Heart left ventricle (tissue), 16 donors: Measurements from ENCODE around the gene SYNE2. TPM values are rescaled to one million over a fixed set of nuclear protein-coding genes. Genes with fewer than 3 reads are reported as not detected.

Source experiments
- ATAC-seq, 4 donors: fragments of 200-7000 bp; cut with Tn5 transposase; one replicate each; pipeline ENCODE4 v1.9.1; 2020 to 2022; ENCODE audit warnings: moderate library complexity in 4 of 4, mild to moderate bottlenecking in 3 of 4, moderate number of reproducible peaks in 1 of 4
- DNase-seq, 5 donors: peaks; one replicate each; pipeline ENCODE4 v3.0.0-alpha.2; 2020
- H3K27ac ChIP-seq, 12 donors: fragments of 200-600 bp; sonication (generic) in 4 of 12; one replicate each; pipeline versions ENCODE4 v1.5.0 to v1.8.0; 2016 to 2022; ENCODE audit warnings: mild to moderate bottlenecking in 2 of 12
- H3K27me3 ChIP-seq, 9 donors: fragments of 200-600 bp; sonication (generic) in 2 of 9; one replicate each; pipeline versions ENCODE4 v1.5.1 to v1.8.0; 2016 to 2022; ENCODE audit warnings: mild to moderate bottlenecking in 3 of 9
- H3K36me3 ChIP-seq, 9 donors: fragments of 200-600 bp; sonication (generic) in 2 of 9; one replicate each; pipeline versions ENCODE4 v1.5.0 to v1.8.0; 2018 to 2022; ENCODE audit warnings: mild to moderate bottlenecking in 2 of 9
- H3K4me1 ChIP-seq, 12 donors: fragments of 200-600 bp; sonication (generic) in 4 of 12; one replicate each; pipeline versions ENCODE4 v1.5.0 to v1.8.0; 2016 to 2022; ENCODE audit warnings: mild to moderate bottlenecking in 3 of 12
- H3K4me3 ChIP-seq, 12 donors: fragments of 200-600 bp; sonication (generic) in 4 of 12; one replicate each; pipeline versions ENCODE4 v1.5.0 to v1.8.0; 2017 to 2022; ENCODE audit warnings: mild to moderate bottlenecking in 9 of 12, moderate library complexity in 4 of 12
- H3K9me3 ChIP-seq, 12 donors: fragments of 200-600 bp; sonication (generic) in 4 of 12; one replicate each; pipeline versions ENCODE4 v1.5.0 to v1.8.0; 2016 to 2022; ENCODE audit warnings: mild to moderate bottlenecking in 1 of 12
- POLR2A ChIP-seq, 2 donors: fragments of 450-650 bp; IDR thresholded peaks; one replicate each; pipeline ENCODE4 v1.6.1; 2017; ENCODE audit warnings: antibody characterized with exemption in 2 of 2, mild to moderate bottlenecking in 2 of 2, moderate library complexity in 2 of 2
- WGBS, 4 donors: extraction: QIAGEN DNeasy Blood & Tissue Kit in 2 of 4; methylation state at CpG; one replicate each; pipeline versions ENCODE4 v1.1.5 to v1.1.7; 2013 to 2018; 5-methylcytosine and 5-hydroxymethylcytosine counted together
- intact Hi-C, 10 donors: fragments of 100-400 bp; cut with DNase I; formaldehyde crosslinking; loops; one replicate each; pipeline versions ENCODE4 v1.11.1 to v1.14.2; 2022
- polyA plus RNA-seq, 2 donors: library from polyadenylated mRNA; stranded (reverse); fragments of 200-250 nt; gene quantifications; one replicate each; pipeline ENCODE4 v1.2.3, GENCODE V29; 2013
- total RNA-seq, 9 donors: library from RNA; depleted of rRNA in 2 of 9; stranded (reverse); fragments of >200 nt in 2 of 9; fragmentation: NEBNext Ultra II Directional in 3 of 9; extraction: Animal tissue kit (Norgen Biotek cat#: 25700) in 3 of 9; gene quantifications; one replicate each; pipeline versions ENCODE4 v1.1.0 to v1.2.4, GENCODE V29; 2016 to 2023
- TF ChIP-seq, protein P1 (sequence below), 12 donors: fragments of 200-600 bp; sonication (generic) in 4 of 12; IDR thresholded peaks; one replicate each; pipeline versions ENCODE4 v1.5.0 to v1.8.0; 2018 to 2022; ENCODE audit warnings: antibody characterized with exemption in 12 of 12, mild to moderate bottlenecking in 5 of 12
- donor health status: ischemic (EF 13 %, LVEDD 7.1; RV severe dilation, severe dysfunction).
- donor health status: healthy with polysubstance abuse.
- donor health status: DM: no; HTN: yes; CAD: no.
- donor health status: DM: no; HTN: no; CAD: no.
- donor health status: ischemic (EF 25% LVEDD 6.9; RV normal size, moderate dysfunction).
- donor health status: ischemic (EF 25% LVEDD 5.7; RV mildly dilated, moderate dysfunction).
- donor health status: healthy.
- donor health status: DM: yes; HTN: yes; CAD: no.
- donor health status: ischemic (EF 35%, LVEDD 5.7; RV mildly dilated, moderate dysfunction).
- donor health status: nonischemic (EF 11% LVEDD 7.7; RV severe dilation, severe dysfunction).
- donor health status: DM: yes; HTN: yes; CAD: no.
- donor health status: PGD.
- donor health status: ischemic (EF 29% LVEDD 5.4; RV normal size, mild dysfunction).
- donor health status: nonischemic (EF 23%, LVEDD 6.1; RV moderate dilation, normal function).

Gene SYNE2
- total and polyA plus RNA-seq, 11 donors: 58.2 to 255 (median 111) TPM

GRCh38 chr14:63852271-63852816, 460 bp upstream of the SYNE2 start:
- Histone ChIP-seq H3K4me1 (peaks cover 0 to 44% (median 34%) of the 10 kb centered on the region in 12 donors), H3K4me3 (peak overlapping the region; percentile 59 to 98 (median 80)), H3K27ac (peak overlapping the region; percentile 88 to 97 (median 92)), H3K9me3 (no peaks in the 10 kb centered on the region), H3K27me3 (peaks cover 0 to 20% (median 0%) of the 10 kb centered on the region in 9 donors), H3K36me3 (no peaks in the 10 kb centered on the region)
- TF ChIP-seq, protein P1, sequence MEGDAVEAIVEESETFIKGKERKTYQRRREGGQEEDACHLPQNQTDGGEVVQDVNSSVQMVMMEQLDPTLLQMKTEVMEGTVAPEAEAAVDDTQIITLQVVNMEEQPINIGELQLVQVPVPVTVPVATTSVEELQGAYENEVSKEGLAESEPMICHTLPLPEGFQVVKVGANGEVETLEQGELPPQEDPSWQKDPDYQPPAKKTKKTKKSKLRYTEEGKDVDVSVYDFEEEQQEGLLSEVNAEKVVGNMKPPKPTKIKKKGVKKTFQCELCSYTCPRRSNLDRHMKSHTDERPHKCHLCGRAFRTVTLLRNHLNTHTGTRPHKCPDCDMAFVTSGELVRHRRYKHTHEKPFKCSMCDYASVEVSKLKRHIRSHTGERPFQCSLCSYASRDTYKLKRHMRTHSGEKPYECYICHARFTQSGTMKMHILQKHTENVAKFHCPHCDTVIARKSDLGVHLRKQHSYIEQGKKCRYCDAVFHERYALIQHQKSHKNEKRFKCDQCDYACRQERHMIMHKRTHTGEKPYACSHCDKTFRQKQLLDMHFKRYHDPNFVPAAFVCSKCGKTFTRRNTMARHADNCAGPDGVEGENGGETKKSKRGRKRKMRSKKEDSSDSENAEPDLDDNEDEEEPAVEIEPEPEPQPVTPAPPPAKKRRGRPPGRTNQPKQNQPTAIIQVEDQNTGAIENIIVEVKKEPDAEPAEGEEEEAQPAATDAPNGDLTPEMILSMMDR (IDR thresholded peaks at IDR 0.05): no peak
- no peak for TF ChIP-seq POLR2A (IDR thresholded peaks at IDR 0.05)
- 15 to 31% (median 23%) methylated on average over 14 to 18 of the region's 18 CpGs for WGBS, 4 donors
- no peak for DNase-seq
- no peak for ATAC-seq
- intact Hi-C loops: loop anchor here in 9 of 10 donors (1.0 to 10.0 kb wide), 8 partner anchors 22 to 140 kb away; no protein-coding TSS in a partner anchor

DNA sequence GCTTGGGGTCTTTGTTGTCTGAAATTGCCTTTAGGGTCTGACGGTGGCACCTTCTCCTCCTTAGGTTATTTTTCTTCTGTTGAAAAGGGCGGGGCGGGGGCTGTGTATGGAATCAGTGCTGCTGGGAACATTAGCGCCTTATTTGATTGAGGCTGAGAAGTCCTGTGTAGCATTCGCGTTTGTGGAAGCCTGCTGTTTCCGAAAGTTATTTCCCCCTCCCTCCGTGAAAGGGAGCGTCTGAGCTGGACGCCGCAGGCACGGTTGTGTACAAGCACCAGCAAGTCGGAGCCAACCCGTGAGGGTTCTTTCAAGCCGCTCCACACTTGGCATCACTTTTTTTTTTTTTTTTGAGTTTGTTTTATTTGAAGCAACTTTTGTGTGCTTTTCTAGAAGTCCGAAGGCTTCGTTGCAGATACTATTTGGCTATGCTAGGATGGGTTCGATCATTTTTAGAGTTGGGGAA, 1.1 kb downstream of the SYNE2 start:
- TF ChIP-seq, protein P1 (IDR thresholded peaks at IDR 0.05): no peak
- TF ChIP-seq POLR2A (IDR thresholded peaks at IDR 0.05): no peak
- peak overlapping the region; percentile 59 to 98 (median 80) for H3K4me3 ChIP-seq
- no peaks in the 10 kb centered on the region for H3K9me3 ChIP-seq

DNA sequence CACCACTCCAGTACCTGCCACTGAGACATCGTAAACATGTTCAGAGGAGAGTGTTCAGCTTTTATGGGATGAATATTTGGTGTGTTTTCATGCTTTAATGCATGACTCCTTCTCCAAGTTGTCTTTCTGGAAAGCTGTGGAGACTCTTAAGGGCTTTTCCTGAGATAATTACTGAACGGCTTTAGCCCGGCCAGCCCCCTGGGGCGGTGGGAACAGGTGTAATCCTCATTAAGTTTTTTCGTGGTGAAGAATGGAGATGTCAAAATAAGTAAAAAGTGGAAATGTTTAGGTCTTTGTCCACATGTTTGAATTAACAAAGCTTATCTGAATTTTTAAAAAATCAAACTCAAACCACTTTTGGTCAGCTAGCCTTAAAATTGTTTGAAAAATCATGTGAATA, 1.5 kb downstream of the SYNE2 start:
- peaks cover 0 to 20% (median 0%) of the 10 kb centered on the region in 9 donors for H3K27me3 ChIP-seq
- H3K4me1 ChIP-seq: peaks cover 0 to 47% (median 29%) of the 10 kb centered on the region in 12 donors
- no peaks in the 10 kb centered on the region for H3K36me3 ChIP-seq
- WGBS, 4 donors: 9 to 18% (median 14%) methylated on average over 5 of the region's 5 CpGs
- DNase-seq (no peak), ATAC-seq (no peak)
- H3K9me3 ChIP-seq: no peaks in the 10 kb centered on the region
- intact Hi-C loops: loop anchor here in 9 of 10 donors (5.0 to 10.0 kb wide), 6 partner anchors 38 to 138 kb away; no protein-coding TSS in a partner anchor
- peak overlapping the region in 10 of 12 donors; percentile 88 to 97 (median 92) for H3K27ac ChIP-seq
- TF ChIP-seq POLR2A (IDR thresholded peaks at IDR 0.05): no peak
- TF ChIP-seq, protein P1 (IDR thresholded peaks at IDR 0.05): no peak
- peak overlapping the region; percentile 59 to 98 (median 80) for H3K4me3 ChIP-seq

More for the DNA sequence above, 1.1 kb downstream of the SYNE2 start:
- WGBS, 4 donors: 0 to 1% (median 0%) methylated on average over 17 to 18 of the region's 18 CpGs
- Histone ChIP-seq H3K27me3 (peaks cover 0 to 20% (median 0%) of the 10 kb centered on the region in 9 donors), H3K27ac (peak overlapping the region; percentile 88 to 97 (median 92)), H3K36me3 (no peaks in the 10 kb centered on the region), H3K4me1 (peaks cover 0 to 45% (median 34%) of the 10 kb centered on the region in 12 donors)
- DNase-seq (peak; percentile 42 to 65 (median 51)), ATAC-seq (peak in 3 of 4 donors; percentile 45 to 62 (median 50))
- intact Hi-C loops: loop anchor here in 9 of 10 donors (2.0 to 10.0 kb wide), 7 partner anchors 21 to 138 kb away; no protein-coding TSS in a partner anchor

DNA sequence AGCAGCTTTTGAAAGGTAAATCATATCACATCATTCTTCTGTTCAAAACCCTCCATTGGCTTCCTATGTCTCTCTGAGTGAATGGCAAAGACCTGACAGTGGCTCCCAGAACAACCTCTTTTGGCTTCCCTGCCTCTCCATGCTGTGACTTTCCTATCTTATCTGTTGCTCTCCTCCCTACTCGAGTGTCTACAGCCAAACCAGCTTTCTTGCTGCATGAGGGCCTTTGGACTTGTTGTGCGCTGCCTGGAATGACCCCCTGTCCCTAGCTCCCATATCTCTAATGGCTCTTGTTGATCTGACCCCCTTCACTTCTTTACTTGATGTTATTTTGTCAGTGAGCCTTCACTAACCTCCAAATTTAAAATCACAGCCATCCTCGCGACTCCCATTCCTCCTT, 2.5 kb downstream of the SYNE2 start:
- ATAC-seq (peak; percentile 24 to 82 (median 56)), DNase-seq (peak in 1 of 5 donors; percentile 22)
- no peak for TF ChIP-seq POLR2A (IDR thresholded peaks at IDR 0.05)
- TF ChIP-seq, protein P1 (IDR thresholded peaks at IDR 0.05): no peak
- peak overlapping the region in 7 of 12 donors; percentile 4 to 98 (median 81) for H3K4me3 ChIP-seq
- WGBS, 4 donors: 34 to 42% (median 40%) methylated on average over 4 of the region's 4 CpGs
- no peaks in the 10 kb centered on the region for H3K36me3 ChIP-seq
- peak overlapping the region in 11 of 12 donors; percentile 1 to 92 (median 42) for H3K27ac ChIP-seq
- H3K9me3 ChIP-seq: no peaks in the 10 kb centered on the region
- intact Hi-C loops: loop anchor here in 3 of 10 donors (10.0 kb wide), 1 partner anchor 100 kb away; no protein-coding TSS in a partner anchor
- peaks cover 0 to 20% (median 0%) of the 10 kb centered on the region in 9 donors for H3K27me3 ChIP-seq
- peaks cover 0 to 50% (median 28%) of the 10 kb centered on the region in 12 donors for H3K4me1 ChIP-seq
